GM12891 (cell line): ENCODE data around the gene SUCLA2.

ENCODE experiments used
- POLR2A ChIP-seq: IDR thresholded peaks from 2 replicates; pipeline ENCODE4 v1.6.1; 2011; ENCODE audit warnings: low read depth, low read length, control low read depth
- POLR2AphosphoS5 ChIP-seq: IDR thresholded peaks from 2 replicates; pipeline ENCODE4 v1.6.1; 2011; ENCODE audit warnings: low read depth, low read length, control low read depth

DNA sequence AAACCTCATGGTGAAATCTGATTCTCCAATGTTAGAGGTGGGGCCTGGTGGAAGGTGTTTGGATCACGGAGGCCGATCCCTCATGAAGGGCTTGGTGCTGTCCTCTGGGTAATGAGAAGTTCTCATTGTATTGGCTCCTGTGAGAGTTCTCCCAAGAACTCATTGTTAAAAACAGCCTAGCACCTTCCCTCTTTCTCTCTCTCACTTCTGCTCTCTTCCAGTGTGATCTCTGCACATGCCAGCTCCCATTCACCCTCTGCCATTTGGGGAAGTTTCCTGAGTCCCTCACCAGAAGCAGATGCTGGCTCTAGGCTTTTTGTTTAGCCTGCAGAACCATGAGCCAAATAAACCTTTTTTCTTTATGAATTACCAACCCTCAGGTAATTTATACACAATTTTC is 3.1 kb upstream of the SUCLA2 start:
- TF ChIP-seq POLR2AphosphoS5 (no peak), POLR2A (no peak)
